IPS DF 19.7 (cell line): ENCODE results near the gene APOF.
"Not testable (repeated sequence)": the region's sequence is repeated elsewhere in the genome, so short reads cannot be mapped to it uniquely, and the experiment has no call there.

Experiments used
- DNase-seq: peaks from one replicate; pipeline ENCODE4 v3.0.0-alpha.2; 2013; ENCODE audit warnings: low read depth, low spot score

APOF gene

DNA sequence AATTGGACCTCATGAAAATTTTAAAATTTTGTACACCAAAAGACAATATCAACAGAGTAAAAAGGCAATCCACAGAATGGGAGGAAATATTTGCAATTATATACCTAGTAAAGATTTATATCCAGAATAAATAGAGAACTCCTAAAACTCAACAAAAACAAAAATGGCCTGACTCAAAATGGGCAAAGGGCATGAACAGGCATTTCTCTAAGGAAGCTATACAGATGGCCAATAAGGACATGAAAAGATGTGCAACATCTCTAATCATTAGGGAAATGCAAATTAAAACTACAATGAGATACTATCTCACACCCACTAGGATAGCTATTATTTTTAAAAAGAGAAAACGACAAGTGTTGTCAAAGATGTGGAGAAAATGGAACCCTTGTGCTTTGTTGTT is 10.9 kb upstream of the APOF start:
- no peak for DNase-seq

DNA sequence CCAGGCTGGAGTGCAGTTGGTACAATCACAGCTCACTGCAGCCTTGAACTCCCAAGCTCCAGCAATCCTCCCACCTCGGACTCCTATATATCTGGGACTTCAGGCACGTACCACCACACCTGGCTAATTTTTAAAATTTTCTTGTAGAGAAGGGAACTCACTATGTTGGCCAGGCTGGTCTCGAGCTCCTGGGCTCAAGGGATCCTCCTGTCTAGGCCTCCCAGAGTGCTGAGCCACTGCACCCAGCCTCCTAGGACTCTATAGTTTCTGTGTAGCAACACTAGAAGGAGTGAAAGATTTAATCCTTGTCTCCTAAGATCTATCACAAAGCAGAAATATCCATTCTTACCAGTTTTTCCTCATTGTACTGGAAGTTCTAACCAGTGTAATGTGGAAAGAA is 4.3 kb upstream of the APOF start:
- no peak for DNase-seq

- DNase-seq, result no peak
These were observed 1.0 kb downstream of the APOF start for GRCh38 chr12:56361487-56362129.

- peak; percentile 100 for DNase-seq
These were observed 2.5 kb downstream of the APOF start, which contains the start of gene STAT2 for GRCh38 chr12:56359851-56360767. STAT2 (minus strand) TSS chr12:56360107; CDS start chr12:56356571, 3,536 bp downstream.

DNA sequence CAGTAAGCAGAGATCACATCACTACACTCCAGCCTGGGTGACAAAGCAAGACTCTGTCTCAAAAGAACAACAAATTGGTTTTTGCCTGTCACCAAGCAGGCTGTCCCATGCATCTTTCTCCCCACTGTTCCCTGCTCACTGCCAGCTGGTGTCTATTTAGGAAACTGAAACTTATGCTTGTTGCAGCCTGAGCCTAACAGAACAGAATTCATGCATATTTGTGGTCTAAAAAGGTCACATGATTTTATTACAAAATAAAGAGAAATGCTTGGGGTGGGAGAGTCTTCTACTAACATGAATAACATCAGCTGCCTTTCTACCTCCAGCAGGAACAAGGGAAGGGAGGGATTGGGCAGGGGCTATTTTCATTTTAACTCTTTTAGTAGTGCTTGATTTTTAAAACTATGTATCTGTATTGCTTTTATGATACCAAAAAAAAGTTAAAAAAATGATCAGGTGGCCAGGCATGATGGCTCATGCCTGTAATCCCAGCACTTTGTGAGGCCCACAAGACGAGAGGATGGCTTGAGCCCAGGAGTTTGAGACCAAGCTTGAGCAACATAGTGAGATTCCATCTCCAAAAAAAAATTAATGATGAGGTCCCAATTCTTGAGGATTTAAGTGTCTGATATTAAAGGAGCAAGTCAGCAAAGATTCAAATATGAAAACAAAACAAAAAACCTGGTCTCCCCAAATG is 3.7 kb downstream of the APOF start:
- no peak for DNase-seq

DNA sequence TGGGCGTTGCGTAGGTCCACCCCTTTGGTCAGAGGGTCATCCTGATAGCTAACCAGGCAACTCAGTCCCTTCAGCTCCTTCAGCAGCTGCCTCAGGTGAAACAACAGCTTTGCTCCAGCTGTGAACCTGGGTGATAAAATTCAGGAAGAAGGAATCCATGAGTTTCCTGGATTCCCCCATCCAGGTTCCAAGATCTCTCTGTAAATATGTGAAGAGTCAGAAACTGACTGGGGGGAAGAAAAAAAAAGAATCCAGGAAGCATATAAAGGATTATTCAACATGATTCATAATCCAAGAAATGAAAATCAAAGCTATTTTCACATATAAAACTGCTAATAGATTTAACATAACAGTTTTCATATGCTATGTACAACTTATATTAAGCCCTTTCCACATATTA is 11.3 kb downstream of the APOF start:
- DNase-seq, result no peak

- no peak for DNase-seq
These were observed 12.0 kb downstream of the APOF start for GRCh38 chr12:56350662-56351061.

DNA sequence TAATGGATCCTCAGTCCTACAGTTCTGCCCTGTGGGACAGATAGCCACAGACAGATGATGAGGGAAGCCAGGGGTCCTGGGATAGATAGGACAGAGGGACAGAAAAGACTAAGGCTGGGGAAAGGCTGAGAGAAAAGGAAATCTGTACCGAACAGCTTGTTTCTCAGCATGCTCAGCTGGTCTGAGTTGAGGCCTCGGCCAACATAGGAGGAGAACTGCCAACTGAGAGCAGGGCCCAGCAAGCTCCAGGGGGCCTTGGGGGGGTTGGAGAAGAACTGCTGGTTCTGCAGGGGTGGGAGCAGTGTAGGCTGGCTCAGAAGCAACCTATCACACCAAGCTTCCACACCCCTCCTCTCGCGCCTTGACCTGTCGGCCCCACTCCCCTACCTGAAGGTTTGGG is 13.9 kb downstream of the APOF start:
- DNase-seq, result no peak

DNA sequence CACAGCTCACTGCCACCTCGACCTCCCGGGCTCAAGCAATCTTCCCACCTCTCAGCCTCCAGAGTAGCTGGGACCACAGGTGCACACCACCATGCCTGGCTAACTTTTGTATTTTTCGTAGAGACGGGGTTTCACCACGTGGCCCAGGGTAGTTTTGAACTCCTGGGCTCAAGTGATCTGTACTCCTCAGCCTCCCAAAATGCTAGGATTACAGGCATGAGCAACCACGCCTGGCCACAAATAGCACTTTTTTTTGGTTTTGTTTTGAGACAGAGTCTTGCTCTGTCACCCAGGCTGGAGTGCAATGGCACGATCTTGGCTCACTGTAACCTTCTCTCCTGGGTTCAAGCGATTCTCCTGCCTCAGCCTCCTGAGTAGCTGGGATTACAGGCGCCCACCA is 15.4 kb downstream of the APOF start:
- not testable (repeated sequence) for DNase-seq

DNA sequence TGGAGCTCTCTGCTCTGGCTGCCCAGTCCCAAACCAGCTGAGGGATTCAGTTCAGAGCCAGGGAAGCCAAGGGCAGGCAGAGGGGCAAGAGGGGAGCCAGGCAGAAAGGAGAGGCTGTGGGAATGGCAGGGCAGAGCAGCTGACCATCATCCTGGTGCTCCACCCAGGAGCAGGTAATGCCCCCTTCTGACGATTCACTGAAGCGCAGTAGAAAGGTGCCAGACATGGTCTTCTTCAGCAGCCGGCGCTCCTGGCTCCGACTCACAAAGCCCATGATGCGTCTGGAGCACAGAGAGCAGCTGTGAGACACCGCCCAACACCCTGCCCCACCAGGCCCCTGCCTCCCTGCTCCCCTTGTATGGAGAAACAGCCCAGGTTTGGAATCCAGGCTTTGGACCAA is 16.0 kb downstream of the APOF start:
- no peak for DNase-seq

DNA sequence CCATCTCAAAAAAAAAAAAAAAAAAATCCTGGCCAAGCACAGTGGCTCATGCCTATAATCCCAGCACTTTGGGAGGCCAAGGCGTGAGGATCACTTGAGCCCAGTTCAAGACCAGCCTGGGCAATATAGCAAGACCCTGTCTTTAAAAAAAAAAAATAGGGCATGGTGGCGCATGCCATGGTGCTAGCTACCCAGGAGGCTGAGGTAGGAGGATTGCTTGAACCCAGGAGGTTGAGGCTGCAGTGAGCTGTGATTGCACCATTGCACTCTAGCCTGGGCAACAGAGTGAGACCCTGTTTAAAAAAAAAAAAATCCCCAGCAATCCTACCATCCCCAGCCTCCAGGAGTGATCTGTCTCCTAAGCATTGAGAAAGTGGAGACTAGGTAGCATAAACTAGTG is 20.4 kb downstream of the APOF start:
- DNase-seq, result not testable (repeated sequence)

DNA sequence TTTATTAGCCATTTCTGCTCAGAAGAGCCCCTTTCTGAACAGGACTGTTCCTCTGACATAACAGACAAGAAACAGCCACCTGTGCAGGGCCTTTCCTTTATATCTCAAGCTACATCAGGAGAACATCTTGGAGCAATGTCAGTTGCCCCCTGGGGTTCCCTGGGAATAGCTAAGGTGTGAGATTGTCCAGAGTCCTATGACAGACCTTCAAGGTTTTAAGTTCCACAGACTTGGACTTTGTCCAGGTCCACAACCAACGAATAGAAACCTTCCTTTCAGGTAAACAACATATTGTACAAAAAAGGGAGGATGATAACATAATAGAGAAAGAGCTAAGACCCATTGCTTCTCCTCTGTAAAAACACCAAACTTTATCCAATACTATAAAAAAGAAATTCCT is 21.0 kb downstream of the APOF start:
- DNase-seq, result no peak

GRCh38 chr12:56339158-56339422 is 23.6 kb downstream of the APOF start:
- no peak for DNase-seq

- peak; percentile 75 for DNase-seq
These were observed 24.1 kb downstream of the APOF start, which contains the start of gene IL23A for GRCh38 chr12:56338308-56339157. IL23A (plus strand) TSS chr12:56338884; CDS start chr12:56339045, 161 bp downstream.

- no peak for DNase-seq
These were observed 24.9 kb downstream of the APOF start for GRCh38 chr12:56337753-56338251.

DNA sequence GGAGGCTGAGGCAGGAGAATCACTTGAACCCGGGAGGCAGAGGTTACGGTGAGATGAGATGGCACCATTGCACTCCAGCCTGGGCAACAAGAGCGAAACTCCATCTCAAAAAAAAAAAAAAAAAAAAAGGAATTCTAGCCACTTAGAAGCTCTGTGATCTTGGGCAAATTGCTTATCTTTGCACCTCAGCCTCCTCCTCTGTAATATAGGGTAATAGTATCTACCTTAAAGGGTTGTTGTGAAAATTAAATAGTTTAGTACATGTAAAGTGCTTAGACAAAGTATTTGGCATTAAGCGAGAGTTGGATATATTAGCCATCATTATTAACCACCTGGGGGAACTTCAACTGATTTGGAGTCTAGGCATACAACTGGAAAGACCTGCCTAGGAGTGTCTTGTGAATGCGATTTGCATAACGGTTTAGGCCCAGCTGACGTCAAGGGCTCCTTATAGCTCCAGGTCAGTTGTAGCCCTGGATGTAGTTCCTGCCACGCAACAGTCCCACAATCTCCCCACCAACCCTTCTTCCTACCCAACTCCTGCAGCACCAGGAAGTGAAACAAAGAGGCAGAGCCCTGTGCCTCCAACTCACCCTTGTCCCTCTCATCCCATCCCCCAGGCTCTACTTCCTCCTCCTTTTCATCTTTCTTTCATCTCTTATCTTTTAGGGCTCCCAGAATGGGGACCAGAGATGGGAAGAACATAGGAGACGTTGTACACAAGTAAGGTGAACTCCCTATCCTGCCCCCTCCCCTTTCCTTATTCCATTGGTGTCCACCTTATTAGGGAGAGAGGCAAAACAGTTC is 26.1 kb downstream of the APOF start:
- DNase-seq, result no peak

DNA sequence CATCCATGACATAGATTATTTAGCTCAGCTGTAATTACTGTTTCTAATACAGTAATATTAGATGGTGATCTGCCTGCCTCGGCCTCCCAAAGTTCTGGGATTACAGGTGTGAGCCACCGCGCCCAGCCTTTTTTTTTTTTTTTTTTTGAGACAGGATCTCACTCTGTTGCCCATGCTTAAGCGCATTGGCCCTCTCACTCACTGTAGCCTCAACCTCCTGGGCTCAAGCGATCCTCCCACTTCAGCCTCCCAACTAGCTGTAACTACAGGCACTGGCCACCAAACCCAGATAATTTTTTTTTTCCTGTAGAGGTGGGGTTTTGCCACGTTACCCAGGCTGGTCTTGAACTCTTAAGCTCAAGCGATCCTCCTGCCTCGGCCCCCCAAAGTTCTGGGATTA is 27.1 kb downstream of the APOF start:
- not testable (repeated sequence) for DNase-seq

GRCh38 chr12:56334490-56334793 is 28.2 kb downstream of the APOF start:
- DNase-seq, result no peak

- peak; percentile 85 for DNase-seq
These were observed 28.8 kb downstream of the APOF start, which contains the start of gene PAN2 for GRCh38 chr12:56333679-56334489. PAN2 (minus strand) TSS chr12:56334000; CDS start chr12:56333094, 906 bp downstream.

- DNase-seq, result no peak
These were observed 29.4 kb downstream of the APOF start for GRCh38 chr12:56333197-56333678.
